ENCODE data around the gene HOXB9. TPM values are rescaled to one million over a fixed set of nuclear protein-coding genes. Genes with fewer than 3 reads are reported as not detected.

Gene HOXB9
- total and polyA plus RNA-seq, 9 of the 15 experiments (the other 6 are each of a cell fraction or from before 2014, with no cell fraction given) = 3.1 to 196 (median 77.6) TPM

DNA sequence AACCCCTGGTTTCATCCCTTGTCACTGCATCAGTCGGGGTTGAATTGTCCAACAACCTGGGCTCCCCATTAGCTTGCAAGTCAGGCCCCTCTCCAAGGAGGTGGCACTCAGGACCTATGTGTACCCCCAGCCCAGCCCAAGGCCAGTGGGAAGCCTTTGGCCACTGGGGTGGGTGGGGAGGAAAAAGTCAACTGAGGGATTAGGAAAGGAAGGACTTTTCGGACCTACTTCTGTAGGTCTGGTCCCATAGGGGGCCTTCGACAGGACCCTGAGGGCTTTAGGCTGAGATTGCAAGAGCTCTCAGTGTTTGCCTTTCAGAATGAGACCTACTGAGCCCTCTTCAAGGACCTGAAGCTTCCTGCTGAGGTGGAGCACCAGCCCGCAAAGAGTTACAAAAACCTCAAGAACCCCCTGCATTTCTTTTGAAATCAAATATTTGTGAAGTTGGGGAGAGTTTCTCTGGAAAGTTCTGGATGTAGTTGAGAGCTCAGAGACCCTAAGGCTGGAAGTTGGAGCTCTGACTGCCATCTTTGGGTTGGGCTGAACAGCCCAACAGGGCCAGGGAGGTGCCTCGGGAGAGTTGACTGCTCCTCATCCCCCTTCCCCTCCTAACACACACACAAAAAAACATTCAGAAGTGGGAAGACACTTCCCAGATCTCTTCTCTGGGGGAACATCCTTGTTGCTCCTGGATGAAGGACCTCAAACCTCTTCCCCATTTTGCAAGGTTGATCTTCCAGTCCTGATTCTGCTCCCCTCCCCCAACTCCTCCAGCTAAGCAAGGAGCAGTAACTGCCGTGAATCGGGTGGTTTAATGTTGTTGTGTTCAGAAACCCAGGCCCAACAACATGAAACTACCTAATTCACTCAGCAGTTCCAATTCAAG is 5.8 kb upstream of the HOXB9 start (continued):
- TF ChIP-seq ZSCAN32 (CRISPR knock-in tag; IDR thresholded peaks at IDR 0.05) (no peak), CBX3 (IDR thresholded peaks at IDR 0.05; ENCODE audit: borderline replicate concordance in 1 of 2, low read length in 2 of 2) (no peak), ETS2 (tag; IDR thresholded peaks at IDR 0.05; ENCODE audit: borderline replicate concordance, poor library complexity, severe bottlenecking) (no peak), BRF1 (IDR thresholded peaks at IDR 0.05; ENCODE audit: borderline replicate concordance, extremely low read depth, insufficient read length) (no peak), POLR3A (IDR thresholded peaks at IDR 0.05; ENCODE audit: borderline replicate concordance, extremely low read depth, insufficient read depth, insufficient read length) (no peak), SPI1 (IDR thresholded peaks at IDR 0.05; ENCODE audit: borderline replicate concordance, low read depth, low read length) (peak; percentile 81), AFF4 (CRISPR knock-in tag; IDR thresholded peaks at IDR 0.05) (no peak), ZNF280B (CRISPR knock-in tag; IDR thresholded peaks at IDR 0.05) (no peak), FOXK1 (CRISPR knock-in tag; IDR thresholded peaks at IDR 0.05; ENCODE audit: borderline replicate concordance) (no peak), BCL6 (CRISPR knock-in tag; IDR thresholded peaks at IDR 0.05) (no peak), ZNF766 (CRISPR knock-in tag; conservative IDR thresholded peaks at IDR 0.05) (no peak), SIRT6 (IDR thresholded peaks at IDR 0.05; ENCODE audit: low read depth, low read length) (no peak), MCM5 (IDR thresholded peaks at IDR 0.05; ENCODE audit: low read depth) (no peak), ZNF764 (CRISPR knock-in tag; IDR thresholded peaks at IDR 0.05; ENCODE audit: low read depth) (no peak), BDP1 (IDR thresholded peaks at IDR 0.05; ENCODE audit: insufficient read depth, insufficient read length) (no peak), ZNF740 (CRISPR knock-in tag; IDR thresholded peaks at IDR 0.05) (no peak), ZNF740 (tag; IDR thresholded peaks at IDR 0.05) (no peak; a peak in 1 of 4 replicates), FOXA3 (CRISPR knock-in tag; conservative IDR thresholded peaks at IDR 0.05 in 1 of 2, IDR thresholded peaks at IDR 0.05 in 1 of 2) (no peak)
- TF ChIP-seq, protein P1, sequence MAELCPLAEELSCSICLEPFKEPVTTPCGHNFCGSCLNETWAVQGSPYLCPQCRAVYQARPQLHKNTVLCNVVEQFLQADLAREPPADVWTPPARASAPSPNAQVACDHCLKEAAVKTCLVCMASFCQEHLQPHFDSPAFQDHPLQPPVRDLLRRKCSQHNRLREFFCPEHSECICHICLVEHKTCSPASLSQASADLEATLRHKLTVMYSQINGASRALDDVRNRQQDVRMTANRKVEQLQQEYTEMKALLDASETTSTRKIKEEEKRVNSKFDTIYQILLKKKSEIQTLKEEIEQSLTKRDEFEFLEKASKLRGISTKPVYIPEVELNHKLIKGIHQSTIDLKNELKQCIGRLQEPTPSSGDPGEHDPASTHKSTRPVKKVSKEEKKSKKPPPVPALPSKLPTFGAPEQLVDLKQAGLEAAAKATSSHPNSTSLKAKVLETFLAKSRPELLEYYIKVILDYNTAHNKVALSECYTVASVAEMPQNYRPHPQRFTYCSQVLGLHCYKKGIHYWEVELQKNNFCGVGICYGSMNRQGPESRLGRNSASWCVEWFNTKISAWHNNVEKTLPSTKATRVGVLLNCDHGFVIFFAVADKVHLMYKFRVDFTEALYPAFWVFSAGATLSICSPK (IDR thresholded peaks at IDR 0.05; ENCODE audit: borderline replicate concordance) = no peak

Measured in K562 (cell line).